Epithelial cell of proximal tubule (primary cell): ENCODE data around the gene UBE2F. TPM values are rescaled to one million over a fixed set of nuclear protein-coding genes. Genes with fewer than 3 reads are reported as not detected.
"Not testable (repeated sequence)": the region's sequence is repeated elsewhere in the genome, so short reads cannot be mapped to it uniquely, and the experiment has no call there.

Source experiments
- DNase-seq: peaks from one replicate; pipeline ENCODE4 v3.0.0-alpha.2; 2011; ENCODE audit warnings: low read depth
- H3K4me3 ChIP-seq: 2 replicates; pipeline ENCODE4 v1.5.1; 2011; ENCODE audit warnings: low read depth, mild to moderate bottlenecking, low read length
- total RNA-seq: library from RNA; depleted of rRNA; stranded (reverse); fragments of >200 nt; gene quantifications from 2 replicates; pipeline ENCODE4 v1.2.3, GENCODE V29; 2015
- TF ChIP-seq, protein P1 (sequence below): conservative IDR thresholded peaks from 2 replicates; pipeline ENCODE4 v1.5.1; 2012; ENCODE audit warnings: low read depth, mild to moderate bottlenecking, low read length

The UBE2F gene
- total RNA-seq, 1 donor from 2014 or later: 54.8 TPM

DNA sequence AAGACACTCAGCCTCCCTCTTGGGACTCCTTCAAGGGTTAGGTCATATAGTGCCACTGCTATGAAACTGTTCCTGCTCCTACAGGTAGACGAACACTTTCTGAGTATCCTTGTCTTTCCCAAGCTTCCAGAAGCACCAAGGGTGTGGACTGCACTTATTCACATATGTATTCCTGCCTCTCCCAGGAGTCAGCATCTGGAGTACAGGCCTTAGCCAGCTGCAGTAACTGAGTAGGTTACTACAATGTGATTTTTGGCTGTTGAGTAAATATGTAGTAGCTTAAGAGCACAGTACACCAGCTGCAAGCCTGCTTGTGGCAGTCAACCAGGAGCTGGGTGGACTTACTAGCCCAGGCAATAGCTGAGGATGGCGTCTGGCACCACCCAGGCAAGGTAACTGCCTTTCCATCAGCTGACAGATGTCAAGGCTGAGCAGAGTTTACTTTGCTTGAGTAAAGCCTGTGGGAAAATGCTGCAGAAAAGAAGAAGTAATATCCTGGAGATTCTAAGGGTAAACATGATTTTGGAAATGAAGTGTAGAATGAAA is 80.0 kb downstream of the UBE2F start:
- TF ChIP-seq, protein P1, sequence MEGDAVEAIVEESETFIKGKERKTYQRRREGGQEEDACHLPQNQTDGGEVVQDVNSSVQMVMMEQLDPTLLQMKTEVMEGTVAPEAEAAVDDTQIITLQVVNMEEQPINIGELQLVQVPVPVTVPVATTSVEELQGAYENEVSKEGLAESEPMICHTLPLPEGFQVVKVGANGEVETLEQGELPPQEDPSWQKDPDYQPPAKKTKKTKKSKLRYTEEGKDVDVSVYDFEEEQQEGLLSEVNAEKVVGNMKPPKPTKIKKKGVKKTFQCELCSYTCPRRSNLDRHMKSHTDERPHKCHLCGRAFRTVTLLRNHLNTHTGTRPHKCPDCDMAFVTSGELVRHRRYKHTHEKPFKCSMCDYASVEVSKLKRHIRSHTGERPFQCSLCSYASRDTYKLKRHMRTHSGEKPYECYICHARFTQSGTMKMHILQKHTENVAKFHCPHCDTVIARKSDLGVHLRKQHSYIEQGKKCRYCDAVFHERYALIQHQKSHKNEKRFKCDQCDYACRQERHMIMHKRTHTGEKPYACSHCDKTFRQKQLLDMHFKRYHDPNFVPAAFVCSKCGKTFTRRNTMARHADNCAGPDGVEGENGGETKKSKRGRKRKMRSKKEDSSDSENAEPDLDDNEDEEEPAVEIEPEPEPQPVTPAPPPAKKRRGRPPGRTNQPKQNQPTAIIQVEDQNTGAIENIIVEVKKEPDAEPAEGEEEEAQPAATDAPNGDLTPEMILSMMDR: no peak
- no peak for DNase-seq

GRCh38 chr2:238053191-238053776 is 86.5 kb downstream of the UBE2F start:
- DNase-seq: no peak
- no peak overlapping the region for H3K4me3 ChIP-seq
- TF ChIP-seq, protein P1: no peak

More for the DNA sequence above, 80.0 kb downstream of the UBE2F start:
- no peak overlapping the region for H3K4me3 ChIP-seq

DNA sequence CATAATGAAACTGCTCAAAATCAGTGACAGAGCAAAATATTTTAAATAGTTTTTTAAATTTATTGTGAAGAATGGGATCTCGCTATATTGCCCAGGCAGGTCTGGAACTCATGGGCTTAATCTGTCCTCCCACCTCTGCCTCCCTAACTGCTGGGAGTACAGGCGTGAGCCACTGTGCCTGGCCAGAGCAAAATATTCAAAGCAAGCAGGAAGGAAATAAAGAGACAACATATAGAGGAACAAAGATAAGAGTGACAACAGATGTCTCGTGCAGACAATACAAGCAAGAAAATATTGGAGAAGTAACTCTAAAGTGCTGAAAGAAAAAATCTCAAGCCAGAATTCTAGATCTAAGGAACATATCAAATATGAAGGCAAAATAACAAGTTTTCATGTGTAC is 89.0 kb downstream of the UBE2F start:
- DNase-seq: no peak
- H3K4me3 ChIP-seq: no peak overlapping the region
- TF ChIP-seq, protein P1: no peak

DNA sequence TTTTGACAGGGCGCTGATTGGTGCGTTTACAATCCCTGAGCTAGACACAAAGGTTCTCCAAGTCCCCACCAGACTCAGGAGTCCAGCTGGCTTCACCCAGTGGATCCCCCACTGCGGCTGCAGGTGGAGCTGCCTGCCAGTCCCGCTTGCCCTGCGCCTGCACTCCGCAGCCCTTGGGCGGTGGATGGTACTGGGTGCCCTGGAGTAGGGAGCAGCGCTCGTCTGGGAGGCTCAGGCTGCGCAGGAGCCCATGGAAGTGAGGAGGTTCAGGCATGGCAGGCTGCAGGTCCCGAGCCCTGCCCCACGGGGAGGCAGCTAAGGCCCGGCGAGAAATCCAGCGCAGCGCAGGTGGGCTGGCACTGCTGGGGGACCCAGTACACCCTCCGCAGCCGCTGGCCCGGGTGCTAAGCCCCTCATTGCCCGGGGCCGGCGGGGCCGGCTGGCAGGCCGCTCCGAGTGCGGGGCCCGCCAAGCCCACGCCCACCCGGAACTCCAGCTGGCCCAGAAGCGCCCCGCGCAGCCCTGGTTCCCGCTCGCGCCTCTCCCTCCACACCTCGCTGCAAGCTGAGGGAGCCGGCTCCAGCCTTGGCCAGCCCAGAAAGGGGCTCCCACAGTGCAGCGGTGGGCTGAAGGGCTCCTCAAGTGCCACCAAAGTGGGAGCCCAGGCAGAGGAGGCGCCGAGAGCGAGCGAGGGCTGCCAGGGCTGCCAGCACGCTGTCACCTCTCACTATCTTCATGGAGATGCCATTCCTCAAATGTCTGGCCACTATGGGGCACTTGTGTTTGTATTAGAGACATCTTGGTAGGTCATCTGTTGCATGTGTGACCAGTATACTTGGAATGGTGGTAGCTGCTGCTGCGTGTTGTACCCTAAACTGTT is 91.1 kb downstream of the UBE2F start:
- not testable (repeated sequence) for H3K4me3 ChIP-seq, DNase-seq

DNA sequence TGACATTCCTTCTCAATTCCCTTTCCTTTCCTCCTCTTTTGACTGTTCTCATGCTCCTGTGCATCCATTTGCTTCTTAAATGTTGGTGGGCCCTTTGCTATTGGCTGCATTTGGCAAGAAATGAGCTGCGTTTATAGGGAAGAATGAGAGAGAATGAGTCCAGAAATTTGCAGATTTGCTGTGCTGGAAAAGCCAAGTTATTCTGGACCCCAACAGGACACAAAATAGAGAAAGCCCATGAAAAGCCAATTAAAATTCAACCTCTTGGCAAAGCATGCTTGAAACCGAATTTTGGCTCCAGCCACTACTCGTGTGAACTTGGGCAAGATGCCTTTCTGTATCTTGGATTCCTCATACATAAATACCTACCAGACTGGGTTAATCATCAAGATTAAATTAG is 92.7 kb downstream of the UBE2F start:
- peak overlapping the region; percentile 63 for H3K4me3 ChIP-seq
- TF ChIP-seq, protein P1: no peak
- no peak for DNase-seq

DNA sequence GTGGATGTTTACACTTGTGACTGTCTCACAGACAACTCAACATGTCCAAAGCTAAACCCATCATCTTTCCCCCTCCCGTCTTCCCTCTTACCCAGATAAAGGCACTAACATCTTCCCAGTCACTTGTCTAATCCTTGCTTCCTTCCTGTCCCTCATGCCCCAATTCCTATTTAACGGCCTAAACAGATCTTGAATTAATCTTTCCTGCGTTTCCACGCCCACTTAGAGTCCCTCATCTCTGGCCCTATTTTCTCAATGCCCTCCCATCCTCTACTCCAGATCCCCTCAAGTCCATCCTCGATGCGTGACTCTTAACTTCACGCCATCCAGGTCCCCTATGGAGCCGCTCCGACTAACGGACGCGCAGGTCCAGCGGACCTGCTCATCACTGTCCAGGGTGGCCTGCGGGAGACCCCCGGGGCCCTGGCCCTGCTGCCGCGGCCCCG is 93.3 kb downstream of the UBE2F start:
- TF ChIP-seq, protein P1: no peak
- DNase-seq: no peak
- peak overlapping the region; percentile 63 for H3K4me3 ChIP-seq

DNA sequence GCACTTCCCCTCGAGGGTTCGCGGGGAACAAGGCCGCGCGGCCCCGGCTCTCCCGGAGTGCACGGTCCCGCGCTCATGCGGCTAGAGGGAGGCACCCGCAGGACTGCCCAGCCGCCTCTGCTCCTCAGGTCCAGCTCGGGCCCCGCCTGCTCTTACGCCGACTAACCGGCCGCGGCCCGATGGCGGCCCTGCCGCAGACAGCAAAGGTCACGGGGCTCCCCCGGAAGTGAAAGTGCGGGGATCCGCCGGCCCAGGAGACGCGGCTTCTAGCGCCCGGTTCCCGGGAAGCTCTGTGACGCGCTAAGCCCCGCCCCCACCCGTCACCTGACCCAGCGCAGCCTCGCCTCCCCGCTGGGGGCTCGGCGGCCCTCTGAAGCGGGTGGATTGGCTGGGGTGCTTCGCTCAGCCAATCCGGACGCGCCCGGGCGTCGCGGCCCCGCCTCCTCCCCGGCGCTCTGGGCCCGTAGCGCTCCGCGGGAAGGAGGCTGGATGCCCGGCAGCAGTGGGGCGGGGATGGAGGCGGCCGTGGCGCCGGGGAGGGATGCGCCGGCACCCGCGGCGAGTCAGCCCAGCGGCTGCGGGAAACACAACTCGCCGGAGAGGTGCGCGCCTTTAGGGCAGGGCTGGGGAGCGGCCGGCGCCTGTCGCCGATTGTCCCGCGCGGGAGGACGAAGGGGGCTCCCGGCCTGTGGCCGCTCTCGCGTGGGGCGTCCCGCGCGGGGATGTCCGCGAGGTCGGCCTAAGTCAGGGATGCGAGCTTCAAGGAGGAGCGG is 93.9 kb downstream of the UBE2F start, which contains the start of gene SCLY:
Gene SCLY (plus strand): TSS at position 460 of the 773 bp plus-strand sequence. CDS start 54 bp downstream, at position 514.
- H3K4me3 ChIP-seq: peak within 1 kb of the TSS; percentile 75
- TF ChIP-seq, protein P1: no peak
- DNase-seq: peak; percentile 30
